Spinal cord (tissue), 10 donors: ENCODE data around the gene MACC1. TPM values are rescaled to one million over a fixed set of nuclear protein-coding genes. Genes with fewer than 3 reads are reported as not detected.
"Not testable (repeated sequence)": the region's sequence is repeated elsewhere in the genome, so short reads cannot be mapped to it uniquely, and the experiment has no call there.

Experiments
- DNase-seq, 6 donors: peaks; one replicate each; pipeline versions ENCODE4 v3.0.0 to v3.0.0-alpha.2; 2013 to 2015; ENCODE audit warnings: low spot score in 6 of 6, low read depth in 4 of 6
- H3K27ac ChIP-seq: one replicate; pipeline ENCODE4 v1.5.1; 2013; ENCODE audit warnings: low read depth, low read length, control low read depth
- H3K27me3 ChIP-seq: one replicate; pipeline ENCODE4 v1.6.1; 2013; ENCODE audit warnings: low read length; ENCODE audit not compliant: control insufficient read depth, insufficient read depth
- H3K36me3 ChIP-seq: one replicate; pipeline ENCODE4 v1.6.1; 2013; ENCODE audit warnings: low read length; ENCODE audit not compliant: control insufficient read depth, insufficient read depth
- H3K4me1 ChIP-seq: one replicate; pipeline ENCODE4 v1.6.1; 2013; ENCODE audit warnings: low read length; ENCODE audit not compliant: control insufficient read depth, insufficient read depth
- H3K4me3 ChIP-seq: one replicate; pipeline ENCODE4 v1.5.1; 2013; ENCODE audit warnings: low read depth, low read length, control low read depth
- H3K9me3 ChIP-seq: one replicate; pipeline ENCODE4 v1.6.1; 2013; ENCODE audit warnings: low read length; ENCODE audit not compliant: control insufficient read depth, insufficient read depth
- WGBS: methylation state at CpG from one replicate; pipeline ENCODE4 v1.1.5; 2013; ENCODE audit warnings: missing lambda C conversion rate; ENCODE audit not compliant: insufficient coverage; 5-methylcytosine and 5-hydroxymethylcytosine counted together
- polyA plus RNA-seq, 2 donors: library from polyadenylated mRNA; unstranded; fragments of 120-200 nt; gene quantifications; one replicate each; pipeline ENCODE4 v1.2.1, GENCODE V29; 2013; ENCODE audit not compliant: insufficient read length in 2 of 2
- total RNA-seq, 2 donors: library from RNA; depleted of rRNA in 1 of 2; stranded (reverse); fragments of 120-200 nt in 1 of 2; fragments of >200 nt in 1 of 2; gene quantifications; one replicate each; pipeline versions ENCODE4 v1.2.3 to v1.2.4, GENCODE V29; 2013 to 2014
- donor health status: healthy.

Gene MACC1
- total and polyA plus RNA-seq, 4 donors = 0.14 to 0.28 (median 0.18) TPM

GRCh38 chr7:20211376-20211775, 5.8 kb downstream of the MACC1 start:
- Histone ChIP-seq H3K27ac (no peak overlapping the region), H3K36me3 (no peaks in the 10 kb centered on the region), H3K27me3 (no peaks in the 10 kb centered on the region), H3K4me1 (no peaks in the 10 kb centered on the region), H3K9me3 (no peaks in the 10 kb centered on the region), H3K4me3 (no peak overlapping the region)
- no peak for DNase-seq
- no CpG with 5 or more reads among the region's 3 CpGs for WGBS

- no peaks in the 10 kb centered on the region for H3K36me3 ChIP-seq
- H3K27ac ChIP-seq = no peak overlapping the region
- DNase-seq = no peak
- H3K4me1 ChIP-seq = no peaks in the 10 kb centered on the region
- H3K4me3 ChIP-seq = no peak overlapping the region
- no peaks in the 10 kb centered on the region for H3K9me3 ChIP-seq
- H3K27me3 ChIP-seq = no peaks in the 10 kb centered on the region
- WGBS = 97% methylated on average over 5 of the region's 6 CpGs
Measured at GRCh38 chr7:20208651-20209307, 8.4 kb downstream of the MACC1 start.

GRCh38 chr7:20207811-20208210, 9.4 kb downstream of the MACC1 start:
- DNase-seq, H3K9me3 ChIP-seq, H3K27ac ChIP-seq, H3K27me3 ChIP-seq, H3K36me3 ChIP-seq, H3K4me3 ChIP-seq, H3K4me1 ChIP-seq: not testable (repeated sequence)
- 100% methylated on average over 1 of the region's 2 CpGs for WGBS

- no peaks in the 10 kb centered on the region for H3K27me3 ChIP-seq
- H3K4me3 ChIP-seq = no peak overlapping the region
- H3K4me1 ChIP-seq = no peaks in the 10 kb centered on the region
- no peaks in the 10 kb centered on the region for H3K36me3 ChIP-seq
- H3K9me3 ChIP-seq = no peaks in the 10 kb centered on the region
- no peak overlapping the region for H3K27ac ChIP-seq
- WGBS = 78% methylated on average over 2 of the region's 2 CpGs
- no peak for DNase-seq
Measured at GRCh38 chr7:20206104-20206896, 10.9 kb downstream of the MACC1 start.

GRCh38 chr7:20203316-20203715, 13.9 kb downstream of the MACC1 start:
- H3K27me3 ChIP-seq = no peaks in the 10 kb centered on the region
- H3K27ac ChIP-seq = no peak overlapping the region
- H3K9me3 ChIP-seq = no peaks in the 10 kb centered on the region
- H3K4me3 ChIP-seq = no peak overlapping the region
- H3K36me3 ChIP-seq = no peaks in the 10 kb centered on the region
- DNase-seq = no peak
- no peaks in the 10 kb centered on the region for H3K4me1 ChIP-seq
- WGBS = 89% methylated on average over 3 of the region's 4 CpGs

GRCh38 chr7:20201380-20201779, 15.8 kb downstream of the MACC1 start:
- Histone ChIP-seq H3K36me3 (no peaks in the 10 kb centered on the region), H3K4me1 (no peaks in the 10 kb centered on the region), H3K4me3 (no peak overlapping the region), H3K9me3 (no peaks in the 10 kb centered on the region), H3K27ac (no peak overlapping the region), H3K27me3 (no peaks in the 10 kb centered on the region)
- DNase-seq = no peak
- WGBS = 43% methylated on average over 2 of the region's 3 CpGs

GRCh38 chr7:20200971-20201370, 16.2 kb downstream of the MACC1 start:
- H3K27me3 ChIP-seq = no peaks in the 10 kb centered on the region
- H3K36me3 ChIP-seq = no peaks in the 10 kb centered on the region
- no peak for DNase-seq
- no peak overlapping the region for H3K27ac ChIP-seq
- no peaks in the 10 kb centered on the region for H3K4me1 ChIP-seq
- H3K9me3 ChIP-seq = no peaks in the 10 kb centered on the region
- H3K4me3 ChIP-seq = no peak overlapping the region

GRCh38 chr7:20200361-20200760, 16.8 kb downstream of the MACC1 start:
- no peak overlapping the region for H3K4me3 ChIP-seq
- no peaks in the 10 kb centered on the region for H3K4me1 ChIP-seq
- H3K36me3 ChIP-seq = no peaks in the 10 kb centered on the region
- DNase-seq = no peak
- WGBS = no CpG with 5 or more reads among the region's 3 CpGs
- no peaks in the 10 kb centered on the region for H3K27me3 ChIP-seq
- H3K9me3 ChIP-seq = no peaks in the 10 kb centered on the region
- H3K27ac ChIP-seq = no peak overlapping the region

GRCh38 chr7:20199015-20199737, 18.0 kb downstream of the MACC1 start:
- no peaks in the 10 kb centered on the region for H3K4me1 ChIP-seq
- no peaks in the 10 kb centered on the region for H3K36me3 ChIP-seq
- no peak overlapping the region for H3K27ac ChIP-seq
- no peak overlapping the region for H3K4me3 ChIP-seq
- peak in 1 of 6 donors; percentile 25 for DNase-seq
- no peaks in the 10 kb centered on the region for H3K9me3 ChIP-seq
- H3K27me3 ChIP-seq = no peaks in the 10 kb centered on the region
- WGBS = no CpG with 5 or more reads among the region's 2 CpGs
